ENCODE data around the gene FGR. TPM values are rescaled to one million over a fixed set of nuclear protein-coding genes. Genes with fewer than 3 reads are reported as not detected.

Gene FGR
- total RNA-seq, 1 donor from 2014 or later, result not detected

DNA sequence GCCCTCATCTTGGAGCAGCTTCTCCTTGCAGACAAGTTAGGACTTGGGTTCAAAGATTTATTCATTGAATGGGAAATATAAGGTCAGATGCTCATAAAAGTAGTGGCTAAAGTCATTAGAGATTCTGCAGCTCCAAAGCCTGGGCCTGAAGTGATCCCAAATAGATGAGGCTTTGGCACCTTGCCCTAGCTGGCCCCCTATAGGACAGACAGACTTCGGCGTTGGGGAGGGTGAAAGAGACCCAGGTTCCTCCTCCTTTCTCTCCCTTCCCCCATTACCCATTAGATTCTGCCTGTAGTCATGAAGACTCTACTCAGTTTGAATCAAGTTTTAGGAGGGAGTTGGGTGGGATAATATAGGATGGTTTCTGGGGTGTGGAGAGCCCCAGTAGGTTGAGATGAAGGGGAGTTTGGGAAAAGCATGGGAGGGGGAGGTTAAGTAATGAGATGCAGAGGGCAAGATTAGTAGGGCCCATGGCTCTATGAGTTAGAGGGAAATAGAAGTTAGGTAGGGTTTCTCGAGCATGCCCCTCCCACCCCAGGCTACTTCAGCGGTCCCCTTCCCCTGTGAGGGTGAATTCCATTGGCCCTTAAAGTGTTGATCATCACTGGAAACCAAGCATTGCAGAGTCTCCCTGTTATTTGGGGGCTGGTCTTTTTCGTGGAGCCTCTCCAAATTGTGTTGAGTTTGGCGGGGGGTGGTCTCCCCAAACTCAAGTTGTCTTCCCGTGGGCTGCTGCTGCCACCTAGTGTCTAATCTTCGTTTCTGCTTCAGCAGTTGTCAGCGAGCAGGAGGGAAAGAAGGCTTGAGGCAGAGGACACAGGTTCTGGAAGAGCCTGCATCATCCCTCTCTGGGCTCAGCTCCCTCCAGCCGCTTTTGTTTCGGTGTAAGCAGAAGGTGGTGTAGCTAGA, 28.9 kb downstream of the FGR start:
- Mint-ChIP-seq H3K4me3 (peak overlapping the region; percentile 94), H3K9me3 (no peaks in the 10 kb centered on the region), H3K4me1 (peaks cover 43% of the 10 kb centered on the region), H3K27ac (peak overlapping the region; percentile 87), H3K27me3 (ENCODE audit: insufficient read depth, low read depth) (peaks cover 16% of the 10 kb centered on the region), H3K36me3 (no peaks in the 10 kb centered on the region)
- no peaks in the 10 kb centered on the region for H3K36me3 ChIP-seq
- peaks cover 49% of the 10 kb centered on the region for H3K4me1 ChIP-seq
- H3K4me3 ChIP-seq, result peak overlapping the region; percentile 4
- H3K9ac ChIP-seq, result no peak overlapping the region
- H3K79me2 ChIP-seq (ENCODE audit: low read depth), result peaks cover 29% of the 10 kb centered on the region
- peak overlapping the region; percentile 98 for H3K4me2 ChIP-seq
- DNase-seq (ENCODE audit: low spot score), result peak; percentile 88
- peaks cover 21% of the 10 kb centered on the region for H4K20me1 ChIP-seq (ENCODE audit: low read depth)
- H3F3A ChIP-seq (ENCODE audit: low read depth), result peaks cover 57% of the 10 kb centered on the region
- no peaks in the 10 kb centered on the region for H3K9me3 ChIP-seq (ENCODE audit: low read depth)
- H2AFZ ChIP-seq (replicated peaks), result no peak overlapping the region
- no peak overlapping the region for H3K27ac ChIP-seq
- H3K27me3 ChIP-seq, result no peaks in the 10 kb centered on the region
- TF ChIP-seq EZH2 (IDR thresholded peaks at IDR 0.05), result no peak
- TF ChIP-seq, protein P1, sequence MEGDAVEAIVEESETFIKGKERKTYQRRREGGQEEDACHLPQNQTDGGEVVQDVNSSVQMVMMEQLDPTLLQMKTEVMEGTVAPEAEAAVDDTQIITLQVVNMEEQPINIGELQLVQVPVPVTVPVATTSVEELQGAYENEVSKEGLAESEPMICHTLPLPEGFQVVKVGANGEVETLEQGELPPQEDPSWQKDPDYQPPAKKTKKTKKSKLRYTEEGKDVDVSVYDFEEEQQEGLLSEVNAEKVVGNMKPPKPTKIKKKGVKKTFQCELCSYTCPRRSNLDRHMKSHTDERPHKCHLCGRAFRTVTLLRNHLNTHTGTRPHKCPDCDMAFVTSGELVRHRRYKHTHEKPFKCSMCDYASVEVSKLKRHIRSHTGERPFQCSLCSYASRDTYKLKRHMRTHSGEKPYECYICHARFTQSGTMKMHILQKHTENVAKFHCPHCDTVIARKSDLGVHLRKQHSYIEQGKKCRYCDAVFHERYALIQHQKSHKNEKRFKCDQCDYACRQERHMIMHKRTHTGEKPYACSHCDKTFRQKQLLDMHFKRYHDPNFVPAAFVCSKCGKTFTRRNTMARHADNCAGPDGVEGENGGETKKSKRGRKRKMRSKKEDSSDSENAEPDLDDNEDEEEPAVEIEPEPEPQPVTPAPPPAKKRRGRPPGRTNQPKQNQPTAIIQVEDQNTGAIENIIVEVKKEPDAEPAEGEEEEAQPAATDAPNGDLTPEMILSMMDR (IDR thresholded peaks at IDR 0.05), result peak; percentile 89

DNA sequence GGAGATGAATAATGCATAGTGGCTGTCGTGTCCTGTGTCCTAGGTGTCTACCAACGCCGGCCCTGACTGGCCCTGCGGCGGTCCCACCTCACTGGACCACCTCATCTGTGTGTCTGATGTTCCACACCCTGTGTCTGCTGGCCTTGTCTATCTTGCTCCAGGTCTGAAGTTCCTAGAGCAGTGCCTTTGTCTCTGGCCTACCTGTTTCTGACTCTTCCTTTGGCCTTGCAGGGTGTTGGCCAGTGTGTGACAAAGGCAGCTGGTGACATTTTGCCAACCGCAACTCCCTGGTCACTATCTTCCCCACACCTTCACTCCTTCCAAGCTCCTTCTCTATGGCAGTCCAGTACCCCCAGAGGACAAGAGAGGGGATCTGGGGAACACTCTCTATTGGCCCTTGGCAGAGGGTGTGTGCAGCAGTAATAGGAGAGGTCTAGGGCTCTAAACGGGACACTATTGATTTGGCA, 29.7 kb downstream of the FGR start:
- H3K79me2 ChIP-seq (ENCODE audit: low read depth), result peaks cover 36% of the 10 kb centered on the region
- no peaks in the 10 kb centered on the region for H3K36me3 ChIP-seq
- H3K4me3 ChIP-seq, result no peak overlapping the region
- peak overlapping the region; percentile 94 for H3K4me3 Mint-ChIP-seq
- H3K4me1 ChIP-seq, result peaks cover 56% of the 10 kb centered on the region
- no peak overlapping the region for H2AFZ ChIP-seq (replicated peaks)
- H3K4me2 ChIP-seq, result peak overlapping the region; percentile 98
- H3K27me3 Mint-ChIP-seq (ENCODE audit: insufficient read depth, low read depth), result peaks cover 13% of the 10 kb centered on the region
- H4K20me1 ChIP-seq (ENCODE audit: low read depth), result peaks cover 28% of the 10 kb centered on the region
- H3K9me3 ChIP-seq (ENCODE audit: low read depth), result no peaks in the 10 kb centered on the region
- H3K36me3 Mint-ChIP-seq, result no peaks in the 10 kb centered on the region
- H3F3A ChIP-seq (ENCODE audit: low read depth), result peaks cover 61% of the 10 kb centered on the region
- no peaks in the 10 kb centered on the region for H3K27me3 ChIP-seq
- H3K9ac ChIP-seq, result no peak overlapping the region
- no peak for TF ChIP-seq EZH2phosphoT487 (IDR thresholded peaks at IDR 0.05)
- no peak for TF ChIP-seq EZH2 (IDR thresholded peaks at IDR 0.05)
- TF ChIP-seq, protein P1 (IDR thresholded peaks at IDR 0.05), result no peak
- H3K27ac Mint-ChIP-seq, result peak overlapping the region; percentile 36
- H3K27ac ChIP-seq, result no peak overlapping the region
- DNase-seq (ENCODE audit: low spot score), result no peak
- H3K4me1 Mint-ChIP-seq, result peaks cover 38% of the 10 kb centered on the region
- no peaks in the 10 kb centered on the region for H3K9me3 Mint-ChIP-seq

DNA sequence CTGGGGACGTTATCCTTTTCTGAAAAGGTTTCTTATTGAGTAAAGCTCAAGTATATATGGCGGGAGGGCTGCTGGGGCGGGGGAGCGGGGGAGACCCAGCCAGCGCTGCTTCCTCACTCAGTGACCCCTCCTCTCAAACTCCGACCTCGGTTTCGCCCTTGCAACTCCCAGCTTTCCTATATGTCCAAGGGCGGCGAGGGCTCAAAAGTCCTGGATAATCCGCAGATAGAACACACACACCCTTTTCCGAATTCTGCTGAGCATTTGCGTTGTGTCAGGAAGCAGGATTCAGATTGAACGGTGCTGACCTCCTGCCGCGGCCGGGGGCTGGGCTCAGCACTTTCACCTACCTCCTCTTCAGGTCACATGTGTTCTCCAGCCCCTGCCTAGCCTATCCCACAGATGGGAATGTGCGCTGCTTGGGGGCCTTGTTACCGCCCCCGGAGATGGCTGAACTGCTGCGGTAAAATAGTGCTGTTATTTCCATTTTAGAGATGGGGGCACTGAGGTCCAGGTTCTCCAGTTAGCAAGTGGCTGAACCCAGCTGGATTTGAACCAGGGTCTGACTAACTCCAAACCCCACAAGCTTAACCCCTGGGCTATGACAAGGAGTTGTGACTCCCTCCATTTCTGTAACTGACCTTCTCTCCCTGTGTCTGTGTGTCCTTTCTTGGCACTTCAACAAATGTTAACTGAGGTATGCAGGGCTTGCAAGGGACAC, 30.2 kb downstream of the FGR start:
- TF ChIP-seq EZH2 (IDR thresholded peaks at IDR 0.05) (no peak), EZH2phosphoT487 (IDR thresholded peaks at IDR 0.05) (no peak)
- TF ChIP-seq, protein P1 (IDR thresholded peaks at IDR 0.05), result no peak
- peaks cover 34% of the 10 kb centered on the region for H4K20me1 ChIP-seq (ENCODE audit: low read depth)
- H3K27me3 ChIP-seq, result no peaks in the 10 kb centered on the region
- Mint-ChIP-seq H3K4me3 (peak overlapping the region; percentile 94), H3K36me3 (no peaks in the 10 kb centered on the region), H3K27me3 (ENCODE audit: insufficient read depth, low read depth) (peaks cover 13% of the 10 kb centered on the region), H3K27ac (peak overlapping the region; percentile 25), H3K4me1 (peaks cover 37% of the 10 kb centered on the region), H3K9me3 (no peaks in the 10 kb centered on the region)
- no peaks in the 10 kb centered on the region for H3K36me3 ChIP-seq
- H3K79me2 ChIP-seq (ENCODE audit: low read depth), result peaks cover 42% of the 10 kb centered on the region
- H3K9me3 ChIP-seq (ENCODE audit: low read depth), result no peaks in the 10 kb centered on the region
- H3K4me3 ChIP-seq, result peak overlapping the region; percentile 99
- H3K4me2 ChIP-seq, result peak overlapping the region; percentile 98
- H2AFZ ChIP-seq (replicated peaks), result peak overlapping the region; percentile 87
- peaks cover 62% of the 10 kb centered on the region for H3K4me1 ChIP-seq
- H3K27ac ChIP-seq, result no peak overlapping the region
- peak; percentile 53 for DNase-seq (ENCODE audit: low spot score)
- H3F3A ChIP-seq (ENCODE audit: low read depth), result peaks cover 67% of the 10 kb centered on the region
- H3K9ac ChIP-seq, result no peak overlapping the region
